K562 (cell line): ENCODE measurements around the gene LTBP1. TPM values are rescaled to one million over a fixed set of nuclear protein-coding genes. Genes with fewer than 3 reads are reported as not detected.

ENCODE experiments used
- ATAC-seq: fragments of 200-7000 bp; cut with Tn5 transposase; 3 replicates; pipeline ENCODE4 v1.9.1; 2020; ENCODE audit warnings: moderate library complexity
- BruUV-seq: library from RNA; stranded (reverse); fragments of 400-500 nt; replicated peaks from 2 replicates; lab custom pipeline; 2021; lab: Mats Ljungman, UMichigan
- CTCF ChIA-PET: fragments of 300-600 bp; formaldehyde crosslinking; extraction: SDS; loops from one replicate; lab custom pipeline; 2021; ENCODE audit warnings: low intra/inter-chr PET ratio; lab: Yijun Ruan, JAX
- POLR2A ChIA-PET: fragments of 300-600, 350-650 bp; sonication (Branson Sonifier 250); formaldehyde crosslinking; extraction: SDS; loops from one replicate; lab custom pipeline; 2021; ENCODE audit warnings: antibody characterized with exemption, inconsistent platforms; lab: Yijun Ruan, JAX
- DNase-seq, 4 experiments: peaks; one replicate each; pipeline versions ENCODE4 v3.0.0 to v3.0.0-alpha.2; 2011 to 2018; ENCODE audit warnings: low spot score in 3 of 4, mixed read lengths in 3 of 4; ENCODE audit errors: extremely low read depth in 1 of 4
- FAIRE-seq: peaks from 2 replicates; lab custom pipeline; 2011; peaks lifted over from hg19 to GRCh38; lab: Jason Lieb, UNC
- H2AFZ ChIP-seq: 2 replicates; pipeline ENCODE4 v1.6.0; 2011; ENCODE audit warnings: low read depth, low read length, control low read depth, inconsistent platforms
- H3K27ac ChIP-seq: fragments of 200-600 bp; 3 replicates; pipeline ENCODE4 v1.8.0; 2011; ENCODE audit warnings: low read depth, mild to moderate bottlenecking, control low read depth, inconsistent platforms, low read length, moderate library complexity, mixed read lengths; ENCODE audit errors: extremely low read depth
- H3K27me3 ChIP-seq, 2 experiments: fragments of 300-600 bp in 1 of 2; 2 replicates in 1 of 2; 3 replicates in 1 of 2; pipeline versions ENCODE4 v1.6.0 to v1.8.0; 2011; ENCODE audit warnings: inconsistent platforms in 2 of 2, low read length in 2 of 2, mild to moderate bottlenecking in 1 of 2, mixed read lengths in 1 of 2, moderate library complexity in 1 of 2; ENCODE audit not compliant: control insufficient read depth in 2 of 2, insufficient read depth in 2 of 2
- H3K36me3 ChIP-seq: fragments of 300-600 bp; 3 replicates; pipeline ENCODE4 v1.8.0; 2011; ENCODE audit warnings: mild to moderate bottlenecking, low read length, inconsistent platforms; ENCODE audit not compliant: control insufficient read depth, insufficient read depth
- H3K4me1 ChIP-seq, 2 experiments: fragments of 200-600 bp in 1 of 2; replicated peaks in 1 of 2; 2 replicates in 1 of 2; 3 replicates in 1 of 2; pipeline versions ENCODE4 v1.5.1 to v1.8.0; 2011; ENCODE audit warnings: inconsistent platforms in 2 of 2, low read length in 2 of 2, mild to moderate bottlenecking in 1 of 2, mixed read lengths in 1 of 2, moderate library complexity in 1 of 2; ENCODE audit not compliant: control insufficient read depth in 2 of 2, insufficient read depth in 2 of 2
- H3K4me2 ChIP-seq: 2 replicates; pipeline ENCODE4 v1.6.1; 2011; ENCODE audit warnings: low read length, control low read depth, inconsistent platforms, mixed read lengths; ENCODE audit not compliant: insufficient read depth
- H3K4me3 ChIP-seq: fragments of 200-600 bp; sonication (generic), shearing (Covaris generic); 2 replicates; pipeline ENCODE4 v1.5.1; 2016; ENCODE audit warnings: control low read depth, inconsistent platforms
- H3K79me2 ChIP-seq: fragments of 200-600 bp; 3 replicates; pipeline ENCODE4 v1.8.0; 2011; ENCODE audit warnings: low read length, inconsistent platforms; ENCODE audit not compliant: control insufficient read depth, insufficient read depth
- H3K9ac ChIP-seq, 2 experiments: 2 replicates each; pipeline versions ENCODE4 v1.6.0 to v1.6.1; 2011; ENCODE audit warnings: low read depth in 2 of 2, low read length in 2 of 2, control low read depth in 1 of 2, inconsistent platforms in 1 of 2, mild to moderate bottlenecking in 1 of 2, mixed read lengths in 1 of 2; ENCODE audit not compliant: insufficient read depth in 1 of 2
- H3K9me1 ChIP-seq: one replicate; pipeline ENCODE4 v1.6.0; 2011; ENCODE audit warnings: inconsistent platforms, mild to moderate bottlenecking, low read length, moderate library complexity; ENCODE audit not compliant: control insufficient read depth, insufficient read depth
- H3K9me3 ChIP-seq: replicated peaks from 2 replicates; pipeline ENCODE4 v1.5.1; 2011; ENCODE audit warnings: low read depth, low read length, inconsistent platforms; ENCODE audit not compliant: control insufficient read depth, insufficient read depth
- H4K20me1 ChIP-seq: replicated peaks from 2 replicates; pipeline ENCODE4 v1.6.1; 2011; ENCODE audit warnings: low read length, inconsistent platforms, mixed read lengths; ENCODE audit not compliant: control insufficient read depth, insufficient read depth
- CTBP1 ChIP-seq: fragments of 450-650 bp; IDR thresholded peaks from 2 replicates; pipeline ENCODE4 v1.6.1; 2016; ENCODE audit warnings: borderline replicate concordance
- EHMT2 ChIP-seq: fragments of 450-650 bp; IDR thresholded peaks from 2 replicates; pipeline ENCODE4 v1.6.1; 2018; ENCODE audit warnings: antibody characterized with exemption
- ESRRB ChIP-seq: fragments of 250-450 bp; sonication (Bioruptor Pico); IDR thresholded peaks from 2 replicates; pipeline ENCODE4 v1.5.0; 2020; ENCODE audit warnings: mild to moderate bottlenecking, moderate library complexity, borderline replicate concordance
- JUND ChIP-seq, 2 experiments: IDR thresholded peaks; 2 replicates in 1 of 2; 3 replicates in 1 of 2; pipeline ENCODE4 v1.6.1; 2011; ENCODE audit warnings: borderline replicate concordance in 2 of 2, low read depth in 2 of 2, low read length in 2 of 2, improper control_type of control experiment in 1 of 2, missing biosample characterization in 1 of 2, missing genetic modification characterization in 1 of 2, missing genetic modification reagents in 1 of 2
- KLF16 ChIP-seq: IDR thresholded peaks from 2 replicates; pipeline ENCODE4 v1.6.1; 2016; ENCODE audit warnings: antibody characterized with exemption
- MCM7 ChIP-seq, 2 experiments: fragments of 450-650 bp; IDR thresholded peaks; 2 replicates each; pipeline ENCODE4 v1.6.1; 2016 to 2018
- RAD21 ChIP-seq, 2 experiments: fragments of 250-450 bp in 1 of 2; fragments of 450-650 bp in 1 of 2; sonication (Bioruptor Pico) in 1 of 2; formaldehyde crosslinking in 1 of 2; IDR thresholded peaks in 1 of 2; conservative IDR thresholded peaks in 1 of 2; 2 replicates each; pipeline versions ENCODE4 v1.4.0 to v1.8.0; 2020 to 2022; ENCODE audit warnings: mild to moderate bottlenecking in 2 of 2, moderate library complexity in 1 of 2
- SMARCB1 ChIP-seq: IDR thresholded peaks from 2 replicates; pipeline ENCODE4 v1.6.1; 2011; ENCODE audit warnings: improper control_type of control experiment, low read depth; ENCODE audit not compliant: insufficient read length
- SRSF7 ChIP-seq: fragments of 200-400 bp; formaldehyde crosslinking; optimal IDR thresholded peaks from 2 replicates; pipeline ENCODE3; 2017; ENCODE audit warnings: mild to moderate bottlenecking, low read depth, low read length
- YY1 ChIP-seq, 3 experiments: IDR thresholded peaks; 2 replicates each; pipeline ENCODE4 v1.6.1; 2011; ENCODE audit warnings: low read length in 2 of 3, mild to moderate bottlenecking in 2 of 3, moderate library complexity in 2 of 3, borderline replicate concordance in 1 of 3, control low read depth in 1 of 3, low read depth in 1 of 3; ENCODE audit not compliant: insufficient read depth in 3 of 3, insufficient replicate concordance in 2 of 3, control insufficient read depth in 1 of 3, insufficient read length in 1 of 3; ENCODE audit errors: extremely low read depth in 1 of 3
- ZNF347 ChIP-seq: fragments of 450-650 bp; formaldehyde crosslinking; IDR thresholded peaks from 2 replicates; pipeline ENCODE4 v1.4.0; 2020; ENCODE audit warnings: low read depth, mild to moderate bottlenecking, moderate library complexity
- ZNF77 ChIP-seq: fragments of 250-450 bp; sonication (Bioruptor Pico); IDR thresholded peaks from 2 replicates; pipeline ENCODE4 v1.5.0; 2020
- WGBS: fragments of 100-300 bp; shearing (Covaris generic); methylation state at CpG from one replicate; pipeline ENCODE4 v1.1.6; 2016; ENCODE audit warnings: low coverage, mixed read lengths; ENCODE audit not compliant: insufficient coverage; ENCODE audit errors: missing lambda C conversion rate; 5-methylcytosine and 5-hydroxymethylcytosine counted together
- in situ Hi-C: fragments of 300-500 bp; cut with MboI; formaldehyde crosslinking; loops from 4 replicates; pipeline ENCODE4 v1.15.0; 2018; ENCODE audit warnings: inconsistent platforms, mixed read lengths
- intact Hi-C: fragments of 100-400 bp; cut with micrococcal nuclease; formaldehyde crosslinking; loops from 2 replicates; pipeline ENCODE4 v1.14.2; 2022
- polyA plus RNA-seq, 8 experiments: library from polyadenylated mRNA; depleted of rRNA in 4 of 8; stranded (reverse) in 5 of 8; unstranded in 3 of 8; fragments of >200 nt; fragmentation: Nextera tagmentation in 2 of 8; fragmentation: Illumina TruSeq in 1 of 8; extraction: Ambion mirVana in 2 of 8; extraction: Trizol in 1 of 8; gene quantifications; 2 replicates each; pipeline versions ENCODE4 v1.2.1 to v1.2.3, GENCODE V29; 2011 to 2014; ENCODE audit warnings: inconsistent platforms in 1 of 8, missing spikeins in 1 of 8
- total RNA-seq, 7 experiments: library from RNA; depleted of rRNA in 6 of 7; stranded (reverse); fragments of >200 nt in 6 of 7; fragmentation: Illumina TruSeq in 2 of 7; extraction: Trizol in 2 of 7; gene quantifications; 2 replicates each; pipeline versions ENCODE4 v1.2.1 to v1.2.3, GENCODE V29; 2011 to 2021; ENCODE audit warnings: low replicate concordance in 1 of 7
- TF ChIP-seq, protein P1 (sequence below), 2 experiments: fragments of 450-650 bp in 1 of 2; sonication (generic) in 1 of 2; formaldehyde crosslinking in 1 of 2; IDR thresholded peaks in 1 of 2; conservative IDR thresholded peaks in 1 of 2; 2 replicates each; pipeline versions ENCODE4 v1.6.1 to v1.8.1; 2016 to 2023; ENCODE audit warnings: mild to moderate bottlenecking in 2 of 2, moderate library complexity in 2 of 2, inconsistent platforms in 1 of 2, missing genetic modification reagents in 1 of 2
- TF ChIP-seq, protein P2 (sequence below): IDR thresholded peaks from 2 replicates; pipeline ENCODE4 v1.6.1; 2016; ENCODE audit warnings: missing genetic modification characterization, missing compliant biosample characterization
- TF ChIP-seq, protein P3 (sequence below): fragments of 450-650 bp; IDR thresholded peaks from 2 replicates; pipeline ENCODE4 v1.6.1; 2017; ENCODE audit warnings: antibody characterized with exemption

Gene LTBP1
- total and polyA plus RNA-seq, 9 of the 15 experiments (the other 6 are each of a cell fraction or from before 2014, with no cell fraction given): 3.6 to 16.4 (median 8.5) TPM

DNA sequence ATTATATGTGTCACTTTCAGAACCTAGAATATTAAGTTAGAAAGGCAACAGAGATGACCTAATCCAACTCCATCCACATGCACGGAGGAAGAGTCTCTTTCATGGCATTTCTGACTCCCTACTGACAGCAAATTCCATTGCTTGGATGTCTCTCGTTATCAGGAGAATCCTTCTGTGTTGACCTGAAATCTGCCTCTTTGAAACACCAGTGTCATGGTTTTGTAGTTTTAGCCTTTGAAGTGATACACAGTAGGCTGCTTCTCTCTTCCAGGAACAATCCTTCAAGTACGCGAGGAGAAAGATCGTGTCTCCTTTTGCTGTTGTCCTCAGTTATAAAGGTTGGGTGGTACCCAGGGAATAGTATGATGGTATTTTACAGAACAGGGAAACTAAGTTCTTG lies 327.8 kb downstream of the LTBP1 start:
- H3K4me1 ChIP-seq: peaks cover 0 to 6% of the 10 kb centered on the region in 2 experiments; a peak in 2 of 5 replicates
- H3K36me3 ChIP-seq: no peaks in the 10 kb centered on the region
- H3K9ac ChIP-seq: no peak overlapping the region
- TF ChIP-seq ZNF77 (CRISPR knock-in tag): no peak
- TF ChIP-seq, protein P1, sequence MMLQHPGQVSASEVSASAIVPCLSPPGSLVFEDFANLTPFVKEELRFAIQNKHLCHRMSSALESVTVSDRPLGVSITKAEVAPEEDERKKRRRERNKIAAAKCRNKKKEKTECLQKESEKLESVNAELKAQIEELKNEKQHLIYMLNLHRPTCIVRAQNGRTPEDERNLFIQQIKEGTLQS (IDR thresholded peaks at IDR 0.05): 0 out of 2 replicates have a peak, but pooled peaks have one; percentile 30
- TF ChIP-seq, protein P1 (CRISPR knock-in tag; conservative IDR thresholded peaks at IDR 0.05): no peak
- no peak for TF ChIP-seq ESRRB (CRISPR knock-in tag)
- no peak for TF ChIP-seq KLF16
- no peak for TF ChIP-seq MCM7 (IDR thresholded peaks at IDR 0.05)
- TF ChIP-seq, protein P2, sequence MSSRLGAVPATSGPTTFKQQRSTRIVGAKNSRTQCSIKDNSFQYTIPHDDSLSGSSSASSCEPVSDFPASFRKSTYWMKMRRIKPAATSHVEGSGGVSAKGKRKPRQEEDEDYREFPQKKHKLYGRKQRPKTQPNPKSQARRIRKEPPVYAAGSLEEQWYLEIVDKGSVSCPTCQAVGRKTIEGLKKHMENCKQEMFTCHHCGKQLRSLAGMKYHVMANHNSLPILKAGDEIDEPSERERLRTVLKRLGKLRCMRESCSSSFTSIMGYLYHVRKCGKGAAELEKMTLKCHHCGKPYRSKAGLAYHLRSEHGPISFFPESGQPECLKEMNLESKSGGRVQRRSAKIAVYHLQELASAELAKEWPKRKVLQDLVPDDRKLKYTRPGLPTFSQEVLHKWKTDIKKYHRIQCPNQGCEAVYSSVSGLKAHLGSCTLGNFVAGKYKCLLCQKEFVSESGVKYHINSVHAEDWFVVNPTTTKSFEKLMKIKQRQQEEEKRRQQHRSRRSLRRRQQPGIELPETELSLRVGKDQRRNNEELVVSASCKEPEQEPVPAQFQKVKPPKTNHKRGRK (tag): no peak
- peak; percentile 67; the same call in 1 of the 2 replicates for TF ChIP-seq CTBP1
- TF ChIP-seq, protein P3, sequence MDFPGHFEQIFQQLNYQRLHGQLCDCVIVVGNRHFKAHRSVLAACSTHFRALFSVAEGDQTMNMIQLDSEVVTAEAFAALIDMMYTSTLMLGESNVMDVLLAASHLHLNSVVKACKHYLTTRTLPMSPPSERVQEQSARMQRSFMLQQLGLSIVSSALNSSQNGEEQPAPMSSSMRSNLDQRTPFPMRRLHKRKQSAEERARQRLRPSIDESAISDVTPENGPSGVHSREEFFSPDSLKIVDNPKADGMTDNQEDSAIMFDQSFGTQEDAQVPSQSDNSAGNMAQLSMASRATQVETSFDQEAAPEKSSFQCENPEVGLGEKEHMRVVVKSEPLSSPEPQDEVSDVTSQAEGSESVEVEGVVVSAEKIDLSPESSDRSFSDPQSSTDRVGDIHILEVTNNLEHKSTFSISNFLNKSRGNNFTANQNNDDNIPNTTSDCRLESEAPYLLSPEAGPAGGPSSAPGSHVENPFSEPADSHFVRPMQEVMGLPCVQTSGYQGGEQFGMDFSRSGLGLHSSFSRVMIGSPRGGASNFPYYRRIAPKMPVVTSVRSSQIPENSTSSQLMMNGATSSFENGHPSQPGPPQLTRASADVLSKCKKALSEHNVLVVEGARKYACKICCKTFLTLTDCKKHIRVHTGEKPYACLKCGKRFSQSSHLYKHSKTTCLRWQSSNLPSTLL: no peak
- peak in 1 of 2 experiments; percentile 24; a peak in 2 of 4 replicates for TF ChIP-seq RAD21 (CRISPR knock-in tag; conservative IDR thresholded peaks at IDR 0.05 in 1 of 2, IDR thresholded peaks at IDR 0.05 in 1 of 2)
- no peak for TF ChIP-seq JUND (IDR thresholded peaks at IDR 0.05; ENCODE audit: borderline replicate concordance, low read depth, low read length)
- 0 out of 3 replicates have a peak, but pooled peaks have one; percentile 36 for TF ChIP-seq JUND (tag; IDR thresholded peaks at IDR 0.05; ENCODE audit: borderline replicate concordance, low read depth, low read length)
- no peak for TF ChIP-seq SMARCB1
- no peak for TF ChIP-seq YY1 (IDR thresholded peaks at IDR 0.05; ENCODE audit: borderline replicate concordance in 1 of 3, control insufficient read depth in 1 of 3, extremely low read depth in 1 of 3, insufficient read depth in 3 of 3, insufficient read length in 1 of 3, insufficient replicate concordance in 2 of 3, low read depth in 1 of 3, low read length in 2 of 3)
- TF ChIP-seq SRSF7: no peak
- TF ChIP-seq ZNF347 (CRISPR knock-in tag): no peak
- 0 out of 2 replicates have a peak, but pooled peaks have one; percentile 21 for TF ChIP-seq EHMT2

More for the DNA sequence above, 327.8 kb downstream of the LTBP1 start:
- in situ Hi-C loops (no loop called here), intact Hi-C loops (loop anchor here (5.0 to 10.0 kb wide), 2 partner anchors 232 to 320 kb away; no protein-coding TSS in a partner anchor)
- H3K79me2 ChIP-seq: no peaks in the 10 kb centered on the region
- H4K20me1 ChIP-seq: no peaks in the 10 kb centered on the region
- ATAC-seq: no peak
- no peak overlapping the region; the same call in 1 of the 2 replicates for H2AFZ ChIP-seq
- CTCF ChIA-PET: no interaction called here
- peak; percentile 74 for FAIRE-seq
- no TSS peak for BruUV-seq
- 46% methylated on average over 5 of the region's 5 CpGs for WGBS
- H3K4me3 ChIP-seq: no peak overlapping the region
- H3K9me1 ChIP-seq: no peaks in the 10 kb centered on the region
- H3K9me3 ChIP-seq: no peaks in the 10 kb centered on the region
- no peaks in the 10 kb centered on the region for H3K27me3 ChIP-seq
- no peak overlapping the region for H3K4me2 ChIP-seq
- DNase-seq: peak; percentile 16 to 40 (median 22)
- POLR2A ChIA-PET: no interaction called here
- no peak overlapping the region; the same call in 2 of the 3 replicates for H3K27ac ChIP-seq
